ENCODE measurements around the gene EOLA2.
"Not testable (repeated sequence)": the region's sequence is repeated elsewhere in the genome, so short reads cannot be mapped to it uniquely, and the experiment has no call there.

Gene EOLA2

GRCh38 chrX:149940674-149941024, 2.4 kb upstream of the EOLA2 start:
- not testable (repeated sequence) for DNase-seq (ENCODE audit: extremely low read depth, low read depth)
- peak; percentile 39 for TF ChIP-seq CTCF (IDR thresholded peaks at IDR 0.05; ENCODE audit: low read depth, low read length, missing control alignments)
- H3K4me3 ChIP-seq (replicated peaks; ENCODE audit: low read depth, low read length), result 0 out of 2 replicates have a peak overlapping the region, but pooled peaks have one; percentile 1

GRCh38 chrX:149939905-149940673, 1.8 kb upstream of the EOLA2 start:
- DNase-seq (ENCODE audit: extremely low read depth, low read depth), result peak; percentile 95
- H3K4me3 ChIP-seq (replicated peaks; ENCODE audit: low read depth, low read length), result peak overlapping the region; percentile 45
- no peak for TF ChIP-seq CTCF (IDR thresholded peaks at IDR 0.05; ENCODE audit: low read depth, low read length, missing control alignments)

- no peak for DNase-seq (ENCODE audit: extremely low read depth, low read depth)
- peak overlapping the region; percentile 45 for H3K4me3 ChIP-seq (replicated peaks; ENCODE audit: low read depth, low read length)
- no peak for TF ChIP-seq CTCF (IDR thresholded peaks at IDR 0.05; ENCODE audit: low read depth, low read length, missing control alignments)
These were observed 1.3 kb upstream of the EOLA2 start for GRCh38 chrX:149939655-149939904.

DNA sequence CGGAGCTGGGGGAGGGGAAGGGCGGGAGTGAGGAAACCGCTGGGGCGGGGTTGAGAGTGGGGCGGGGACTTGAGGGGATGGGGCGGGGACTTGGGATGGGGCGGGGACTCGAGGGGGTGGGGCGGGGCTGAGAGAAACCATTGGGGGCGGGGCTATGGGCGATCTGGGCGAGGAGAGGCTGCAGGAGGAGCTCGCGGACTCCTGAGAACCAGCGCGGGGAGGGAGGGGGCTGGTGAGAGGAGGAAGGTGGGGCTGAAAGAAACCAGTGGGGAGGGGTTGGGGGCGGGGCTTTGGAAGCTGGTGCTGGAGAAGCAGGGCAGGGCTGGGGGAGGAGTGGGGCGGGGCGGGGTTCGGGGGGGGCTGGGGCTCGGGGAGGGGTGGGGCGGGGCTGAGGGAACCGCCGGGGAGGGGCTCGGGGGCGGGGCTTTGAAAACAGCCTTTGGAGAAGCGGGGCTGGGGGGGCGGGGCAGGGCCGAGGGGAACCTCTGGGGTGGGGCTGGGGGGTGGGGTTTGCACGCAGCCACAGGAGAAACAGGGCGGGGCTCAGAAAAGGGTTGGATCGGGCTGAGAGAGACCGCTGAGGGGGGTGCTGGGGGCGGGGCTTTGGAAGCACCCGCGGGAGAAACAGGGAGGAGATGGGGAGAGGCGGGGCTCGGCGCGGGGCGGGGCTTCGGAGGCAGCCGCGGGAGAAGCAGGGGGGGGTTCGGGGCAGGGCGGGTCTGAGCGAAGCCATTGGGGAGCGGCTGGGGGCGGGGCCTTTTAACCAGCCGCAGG, 777 bp upstream of the EOLA2 start:
- H3K4me3 ChIP-seq (replicated peaks; ENCODE audit: low read depth, low read length), result peak overlapping the region; percentile 45
- peak; percentile 52 for DNase-seq (ENCODE audit: extremely low read depth, low read depth)

DNA sequence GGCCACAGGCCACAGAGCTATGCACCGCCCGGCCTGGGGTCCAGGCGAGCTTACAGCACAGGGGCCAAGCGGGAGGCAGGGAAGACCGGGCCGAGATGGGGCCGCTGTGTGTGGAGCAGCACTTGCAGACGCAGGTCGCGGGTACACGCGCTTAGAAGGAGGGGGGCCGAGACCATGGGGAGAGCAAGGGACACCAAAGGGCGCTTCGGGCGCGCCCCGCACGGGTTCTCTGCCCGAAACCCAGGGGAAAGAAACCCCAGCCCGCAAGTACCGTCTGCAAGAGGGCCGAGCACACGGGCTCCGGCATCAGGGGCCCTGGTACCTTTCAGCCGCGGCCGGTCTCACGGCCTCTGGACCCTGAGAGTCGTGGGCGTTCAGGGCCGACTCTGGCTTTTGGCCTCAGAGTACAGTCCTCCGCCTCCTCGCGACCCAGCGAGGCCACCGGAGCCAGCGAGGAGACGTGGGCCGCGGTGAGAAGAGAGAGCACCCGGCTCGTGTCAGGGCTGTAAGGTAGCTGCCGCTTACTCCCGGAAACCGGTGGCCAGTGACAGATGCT, 342 bp downstream of the EOLA2 start:
- peak overlapping the region; percentile 88 for H3K4me3 ChIP-seq (replicated peaks; ENCODE audit: low read depth, low read length)
- TF ChIP-seq CTCF (IDR thresholded peaks at IDR 0.05; ENCODE audit: low read depth, low read length, missing control alignments), result no peak
- no peak for DNase-seq (ENCODE audit: extremely low read depth, low read depth)

More for the DNA sequence above, 777 bp upstream of the EOLA2 start:
- TF ChIP-seq CTCF (IDR thresholded peaks at IDR 0.05; ENCODE audit: low read depth, low read length, missing control alignments), result no peak

DNA sequence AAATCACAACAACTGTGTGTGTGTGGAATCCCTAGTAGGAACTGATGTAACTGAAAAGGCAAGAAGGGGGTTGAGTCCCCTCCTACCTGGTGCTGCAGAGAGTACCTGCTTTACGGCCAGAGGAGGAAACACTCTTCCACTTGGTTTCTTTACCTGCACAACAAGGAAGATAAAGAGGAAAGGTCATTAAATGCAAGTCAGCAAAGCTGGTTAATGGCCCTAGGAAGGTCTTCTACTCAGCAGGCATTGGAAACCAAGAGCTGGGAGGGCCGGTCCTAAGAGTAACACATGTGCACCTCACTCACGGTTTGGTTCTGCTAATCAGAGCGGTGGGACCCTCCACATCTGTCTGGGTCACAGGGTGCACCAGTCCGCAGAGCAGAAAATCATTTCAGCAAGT, 963 bp downstream of the EOLA2 start:
- not testable (repeated sequence) for DNase-seq (ENCODE audit: extremely low read depth, low read depth)
- H3K4me3 ChIP-seq (replicated peaks; ENCODE audit: low read depth, low read length), result peak overlapping the region; percentile 88

GRCh38 chrX:149933547-149933946, 4.7 kb downstream of the EOLA2 start:
- H3K4me3 ChIP-seq (replicated peaks; ENCODE audit: low read depth, low read length); DNase-seq (ENCODE audit: extremely low read depth, low read depth): not testable (repeated sequence)

DNA sequence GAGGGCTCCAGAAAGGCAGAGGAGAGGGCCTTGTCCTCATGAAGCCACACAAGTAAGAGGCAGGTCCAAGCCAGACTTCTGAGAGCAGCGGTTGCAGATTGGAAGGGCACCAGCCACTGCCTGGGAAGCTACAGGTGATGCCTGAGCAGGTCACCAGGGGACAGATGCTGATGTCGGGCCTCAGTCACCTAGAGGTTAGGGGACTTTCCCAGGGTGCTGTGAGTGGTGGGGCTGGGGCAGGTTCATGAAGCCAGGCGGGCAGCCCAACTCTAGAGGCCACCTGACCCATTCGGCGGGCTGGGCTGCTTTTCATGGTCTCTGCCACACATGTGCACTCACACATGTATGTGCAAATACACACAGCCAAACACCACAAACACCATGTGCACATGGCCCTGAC, 5.3 kb downstream of the EOLA2 start:
- not testable (repeated sequence) for DNase-seq (ENCODE audit: extremely low read depth, low read depth); H3K4me3 ChIP-seq (replicated peaks; ENCODE audit: low read depth, low read length)

DNA sequence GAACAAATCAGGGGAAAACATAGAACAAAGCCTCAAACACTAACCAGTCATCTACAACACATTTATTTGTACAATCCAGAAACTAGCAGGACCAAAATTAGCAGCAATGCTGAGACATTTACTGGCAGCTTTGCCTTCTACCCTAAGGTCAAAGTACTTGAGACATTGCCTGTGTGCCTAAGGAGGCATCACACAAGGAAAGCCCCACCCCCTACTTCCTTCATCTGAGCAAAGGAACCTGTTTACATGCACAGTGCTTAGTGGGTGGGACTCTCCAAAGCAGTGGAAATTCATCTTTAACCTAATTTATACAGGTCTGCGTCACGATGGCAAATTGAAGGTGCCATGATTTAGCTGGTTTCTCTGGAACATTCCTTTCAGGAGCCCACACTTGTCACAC, 6.1 kb downstream of the EOLA2 start:
- not testable (repeated sequence) for DNase-seq (ENCODE audit: extremely low read depth, low read depth); H3K4me3 ChIP-seq (replicated peaks; ENCODE audit: low read depth, low read length)

DNA sequence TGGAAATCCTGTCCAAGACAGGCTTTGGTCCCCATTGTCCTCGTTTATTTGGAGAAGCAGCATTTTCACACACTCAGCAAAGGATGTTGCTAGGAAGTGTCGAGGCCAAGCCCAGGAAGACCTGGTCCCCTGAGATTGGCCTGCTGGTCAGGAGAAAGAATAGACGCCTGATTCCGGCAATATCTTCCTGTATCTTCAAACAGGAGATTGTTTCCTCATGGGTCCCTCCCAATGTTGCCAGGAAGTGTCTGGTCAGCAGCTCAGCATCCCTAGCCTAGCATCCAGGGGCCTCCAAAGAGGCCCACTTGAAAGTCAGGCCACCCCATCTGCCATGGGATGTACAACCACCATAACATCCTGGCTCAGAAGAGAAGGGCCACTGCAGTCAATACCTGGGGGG, 6.9 kb downstream of the EOLA2 start:
- not testable (repeated sequence) for DNase-seq (ENCODE audit: extremely low read depth, low read depth)

GRCh38 chrX:149929400-149929799, 8.9 kb downstream of the EOLA2 start, which contains the start of gene HSFX4:
Gene HSFX4, plus strand, starts transcription at chrX:149929573. Its CDS starts 72 bp downstream, at chrX:149929645.
- not testable (repeated sequence) for DNase-seq (ENCODE audit: extremely low read depth, low read depth); H3K4me3 ChIP-seq (replicated peaks; ENCODE audit: low read depth, low read length)

More for the DNA sequence above, 6.9 kb downstream of the EOLA2 start:
- not testable (repeated sequence) for H3K4me3 ChIP-seq (replicated peaks; ENCODE audit: low read depth, low read length)

DNA sequence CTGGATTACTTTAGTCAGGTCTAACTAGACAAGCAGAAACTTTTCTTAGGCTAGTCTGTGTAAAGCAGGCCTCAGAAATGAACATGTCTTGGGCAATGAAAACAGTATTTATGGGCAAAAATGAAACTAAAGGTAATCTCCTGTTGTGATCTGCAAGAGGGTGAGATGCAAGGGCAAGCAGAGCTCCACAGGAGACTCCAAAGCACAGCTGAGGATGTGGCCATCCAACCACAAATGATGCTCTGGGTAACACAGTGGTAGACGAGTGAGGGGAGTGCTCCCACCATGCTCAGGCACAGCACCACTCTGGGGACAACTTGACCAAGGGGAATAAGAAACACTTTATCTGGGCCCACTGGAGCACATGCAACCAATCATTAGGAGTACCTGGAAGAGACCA, 9.7 kb downstream of the EOLA2 start:
- DNase-seq (ENCODE audit: extremely low read depth, low read depth); H3K4me3 ChIP-seq (replicated peaks; ENCODE audit: low read depth, low read length): not testable (repeated sequence)
